HFFc6 (cell line): ENCODE data around the gene HNRNPA2B1. TPM values are rescaled to one million over a fixed set of nuclear protein-coding genes. Genes with fewer than 3 reads are reported as not detected.
"Not testable (repeated sequence)": the region's sequence is repeated elsewhere in the genome, so short reads cannot be mapped to it uniquely, and the experiment has no call there.

ENCODE experiments used
- DNase-seq: peaks from one replicate; pipeline ENCODE4 v3.0.0-alpha.2; 2018
- H3K27ac Mint-ChIP-seq: 2 replicates; pipeline ENCODE4 v1.8.0; 2020; ENCODE audit warnings: mild to moderate bottlenecking, mixed read lengths
- H3K27me3 Mint-ChIP-seq: 2 replicates; pipeline ENCODE4 v1.8.0; 2021; ENCODE audit warnings: mild to moderate bottlenecking, moderate library complexity, mixed read lengths; ENCODE audit not compliant: insufficient read depth
- H3K36me3 Mint-ChIP-seq: 2 replicates; pipeline ENCODE4 v1.8.0; 2021; ENCODE audit warnings: low read depth, mixed read lengths
- H3K4me1 Mint-ChIP-seq: 2 replicates; pipeline ENCODE4 v1.8.0; 2020; ENCODE audit warnings: low read depth, mixed read lengths
- H3K4me3 Mint-ChIP-seq: 2 replicates; pipeline ENCODE4 v1.8.0; 2020; ENCODE audit warnings: mild to moderate bottlenecking, moderate library complexity, mixed read lengths
- H3K9me3 Mint-ChIP-seq: 2 replicates; pipeline ENCODE4 v1.8.0; 2020; ENCODE audit warnings: mild to moderate bottlenecking, mixed read lengths
- total RNA-seq, 6 experiments: library from RNA; stranded (reverse); fragmentation: NEBNext Ultra II Directional; extraction: Animal tissue kit (Norgen Biotek cat#: 25700); gene quantifications; 2 replicates in 1 of 6; 3 replicates in 5 of 6; pipeline ENCODE4 v1.2.3, GENCODE V29; 2021
- TF ChIP-seq, protein P1 (sequence below): fragments of 200-600 bp; sonication (generic); IDR thresholded peaks from 2 replicates; pipeline ENCODE4 v1.5.0; 2021; ENCODE audit warnings: antibody characterized with exemption, mild to moderate bottlenecking

Gene HNRNPA2B1
- total RNA-seq, 6 experiments from 2014 or later: 403 to 643 (median 565) TPM

DNA sequence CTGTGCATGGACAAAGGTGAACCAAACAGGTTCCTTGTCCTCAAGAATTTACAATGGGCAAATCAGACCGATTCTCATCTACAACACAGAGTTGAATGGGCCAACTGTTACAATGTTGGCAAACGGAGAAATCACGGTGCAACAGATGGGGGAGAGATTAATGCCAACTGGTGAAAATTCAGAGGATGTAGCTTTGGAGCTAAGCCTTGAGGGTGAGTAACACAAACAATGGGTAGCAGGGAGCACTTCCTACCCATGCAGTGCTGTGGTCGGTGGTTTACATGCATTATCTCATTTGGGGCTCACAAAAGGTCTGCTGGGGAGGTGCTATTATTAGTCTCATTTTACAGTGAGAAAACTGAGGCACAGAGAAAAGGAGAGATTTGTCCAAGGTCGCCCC lies 49.5 kb downstream of the HNRNPA2B1 start:
- DNase-seq: no peak
- Mint-ChIP-seq H3K4me3 (peak overlapping the region; percentile 84), H3K9me3 (no peaks in the 10 kb centered on the region), H3K27me3 (peaks cover 2% of the 10 kb centered on the region), H3K27ac (no peak overlapping the region), H3K36me3 (no peaks in the 10 kb centered on the region), H3K4me1 (peaks cover 40% of the 10 kb centered on the region)
- TF ChIP-seq, protein P1, sequence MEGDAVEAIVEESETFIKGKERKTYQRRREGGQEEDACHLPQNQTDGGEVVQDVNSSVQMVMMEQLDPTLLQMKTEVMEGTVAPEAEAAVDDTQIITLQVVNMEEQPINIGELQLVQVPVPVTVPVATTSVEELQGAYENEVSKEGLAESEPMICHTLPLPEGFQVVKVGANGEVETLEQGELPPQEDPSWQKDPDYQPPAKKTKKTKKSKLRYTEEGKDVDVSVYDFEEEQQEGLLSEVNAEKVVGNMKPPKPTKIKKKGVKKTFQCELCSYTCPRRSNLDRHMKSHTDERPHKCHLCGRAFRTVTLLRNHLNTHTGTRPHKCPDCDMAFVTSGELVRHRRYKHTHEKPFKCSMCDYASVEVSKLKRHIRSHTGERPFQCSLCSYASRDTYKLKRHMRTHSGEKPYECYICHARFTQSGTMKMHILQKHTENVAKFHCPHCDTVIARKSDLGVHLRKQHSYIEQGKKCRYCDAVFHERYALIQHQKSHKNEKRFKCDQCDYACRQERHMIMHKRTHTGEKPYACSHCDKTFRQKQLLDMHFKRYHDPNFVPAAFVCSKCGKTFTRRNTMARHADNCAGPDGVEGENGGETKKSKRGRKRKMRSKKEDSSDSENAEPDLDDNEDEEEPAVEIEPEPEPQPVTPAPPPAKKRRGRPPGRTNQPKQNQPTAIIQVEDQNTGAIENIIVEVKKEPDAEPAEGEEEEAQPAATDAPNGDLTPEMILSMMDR: no peak

DNA sequence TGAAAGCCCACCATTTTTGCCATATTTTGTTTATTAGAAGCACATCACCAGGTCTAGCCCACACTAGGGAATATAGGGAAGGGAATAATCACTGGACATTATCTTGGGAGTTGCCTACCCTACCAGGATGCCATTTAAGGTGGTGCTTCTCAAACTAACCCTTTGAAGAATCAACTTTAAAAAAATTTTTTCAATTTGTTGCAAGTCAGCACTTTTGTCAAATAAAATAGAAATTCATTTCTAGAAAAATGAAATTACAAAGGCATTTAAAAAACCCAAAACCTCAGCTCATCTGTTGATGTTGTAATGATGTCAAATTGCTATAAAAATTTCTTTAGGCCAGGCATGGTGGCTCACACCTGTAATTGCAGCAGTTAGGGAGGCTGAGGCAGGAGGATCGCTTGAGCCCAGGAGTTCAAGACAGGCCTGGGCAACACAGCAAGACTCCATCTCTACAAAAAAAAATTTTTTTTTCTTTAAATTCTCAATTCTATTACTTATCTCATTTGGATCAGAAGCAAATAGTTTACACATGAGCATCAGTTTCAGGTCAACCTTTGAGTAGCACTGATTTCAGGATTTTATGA lies 51.1 kb downstream of the HNRNPA2B1 start:
- H3K4me1 Mint-ChIP-seq: peaks cover 24% of the 10 kb centered on the region
- no peaks in the 10 kb centered on the region for H3K9me3 Mint-ChIP-seq
- no peak overlapping the region for H3K27ac Mint-ChIP-seq
- DNase-seq: no peak
- no peaks in the 10 kb centered on the region for H3K36me3 Mint-ChIP-seq
- H3K4me3 Mint-ChIP-seq: no peak overlapping the region
- H3K27me3 Mint-ChIP-seq: peaks cover 2% of the 10 kb centered on the region; the same call in 1 of the 2 replicates
- TF ChIP-seq, protein P1: no peak

DNA sequence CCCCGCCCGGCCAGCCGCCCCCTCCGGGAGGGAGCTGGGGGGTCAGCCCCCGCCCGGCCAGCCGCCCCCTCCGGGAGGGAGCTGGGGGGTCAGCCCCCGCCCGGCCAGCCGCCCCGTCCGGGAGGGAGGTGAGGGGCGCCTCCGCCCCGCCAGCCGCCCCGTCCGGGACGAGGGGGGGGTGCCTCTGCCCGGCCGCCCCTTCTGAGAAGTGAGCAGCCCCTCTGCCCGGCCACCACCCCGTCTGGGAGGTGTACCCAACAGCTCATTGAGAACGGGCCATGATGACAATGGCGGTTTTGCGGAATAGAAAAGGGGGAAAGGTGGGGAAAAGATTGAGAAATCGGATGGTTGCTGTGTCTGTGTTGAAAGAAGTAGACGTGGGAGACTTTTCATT lies 52.2 kb downstream of the HNRNPA2B1 start:
- H3K27me3 Mint-ChIP-seq, H3K4me3 Mint-ChIP-seq, DNase-seq, H3K27ac Mint-ChIP-seq, H3K9me3 Mint-ChIP-seq, H3K36me3 Mint-ChIP-seq: not testable (repeated sequence)
- peaks cover 19% of the 10 kb centered on the region for H3K4me1 Mint-ChIP-seq

DNA sequence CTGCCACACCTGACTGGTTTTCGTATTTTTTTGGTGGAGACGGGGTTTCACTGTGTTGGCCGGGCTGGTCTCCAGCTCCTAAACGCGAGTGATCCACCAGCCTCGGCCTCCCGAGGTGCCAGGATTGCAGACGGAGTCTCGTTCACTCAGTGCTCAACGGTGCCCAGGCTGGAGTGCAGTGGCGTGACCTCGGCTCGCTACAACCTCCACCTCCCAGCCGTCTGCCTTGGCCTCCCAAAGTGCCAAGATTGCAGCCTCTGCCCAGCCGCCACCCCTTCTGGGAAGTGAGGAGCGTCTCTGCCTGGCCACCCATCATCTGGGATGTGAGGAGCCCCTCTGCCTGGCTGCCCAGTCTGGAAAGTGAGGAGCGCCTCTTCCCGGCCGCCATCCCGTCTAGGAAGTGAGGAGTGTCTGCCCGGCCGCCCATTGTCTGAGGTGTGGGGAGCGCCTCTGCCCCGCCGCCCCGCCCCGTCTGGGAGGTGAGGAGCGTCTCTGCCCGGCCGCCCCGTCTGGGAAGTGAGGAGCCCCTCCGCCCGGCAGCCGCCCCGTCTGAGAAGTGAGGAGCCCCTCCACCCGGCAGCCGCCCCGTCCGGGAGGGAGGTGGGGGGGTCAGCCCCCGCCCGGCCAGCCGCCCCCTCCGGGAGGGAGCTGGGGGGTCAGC lies 52.8 kb downstream of the HNRNPA2B1 start:
- not testable (repeated sequence) for DNase-seq, H3K27me3 Mint-ChIP-seq, H3K9me3 Mint-ChIP-seq, H3K4me3 Mint-ChIP-seq, H3K36me3 Mint-ChIP-seq, H3K27ac Mint-ChIP-seq
- H3K4me1 Mint-ChIP-seq: peaks cover 18% of the 10 kb centered on the region

DNA sequence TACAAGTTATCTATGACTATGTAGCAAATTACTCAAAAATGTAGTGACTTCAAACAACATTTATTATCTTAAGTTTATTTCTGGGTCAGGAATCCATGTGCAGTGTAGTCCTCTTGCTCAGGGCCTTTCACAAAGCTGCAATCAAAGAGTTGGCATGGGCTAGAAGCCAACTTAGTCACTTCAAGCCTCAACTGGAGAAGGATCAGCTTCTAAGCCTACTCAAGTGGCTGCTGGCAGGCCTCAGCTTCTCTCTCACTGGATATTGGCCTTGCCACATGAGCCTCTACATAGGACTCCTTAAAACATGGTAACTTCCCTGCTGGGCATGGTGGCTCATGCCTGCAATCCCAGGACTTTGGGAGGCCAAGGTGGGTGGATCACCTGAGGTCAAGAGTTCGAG lies 53.5 kb downstream of the HNRNPA2B1 start:
- Mint-ChIP-seq H3K9me3 (no peaks in the 10 kb centered on the region), H3K27me3 (peaks cover 2% of the 10 kb centered on the region; the same call in 1 of the 2 replicates), H3K4me1 (peaks cover 18% of the 10 kb centered on the region), H3K36me3 (no peaks in the 10 kb centered on the region), H3K27ac (no peak overlapping the region), H3K4me3 (no peak overlapping the region)
- DNase-seq: no peak
- TF ChIP-seq, protein P1: no peak

DNA sequence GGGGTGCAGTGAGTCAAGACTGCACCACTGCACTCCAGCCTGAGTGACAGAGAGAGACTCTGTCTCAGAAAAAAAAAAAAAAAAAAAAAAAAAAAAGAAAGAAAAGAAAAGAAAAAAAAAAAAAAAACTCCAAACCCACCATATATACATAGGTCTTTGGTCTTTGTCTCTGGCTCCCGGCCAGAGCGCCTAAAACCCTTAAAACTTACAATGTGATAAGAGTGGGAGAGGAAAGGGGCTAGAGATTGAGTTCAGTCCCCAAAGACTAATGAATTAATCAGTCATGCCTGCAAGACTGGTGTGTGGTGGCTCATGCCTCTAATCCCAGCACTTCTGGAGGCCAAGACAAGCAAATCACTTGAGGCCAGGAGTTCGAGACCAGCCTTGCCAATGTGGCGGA lies 55.3 kb downstream of the HNRNPA2B1 start:
- Mint-ChIP-seq H3K4me3 (no peak overlapping the region), H3K36me3 (no peaks in the 10 kb centered on the region), H3K4me1 (peaks cover 9% of the 10 kb centered on the region), H3K9me3 (no peaks in the 10 kb centered on the region), H3K27ac (no peak overlapping the region), H3K27me3 (peaks cover 2% of the 10 kb centered on the region)
- DNase-seq: no peak
- TF ChIP-seq, protein P1: no peak
